ENCODE measurements around the gene THPO. TPM values are rescaled to one million over a fixed set of nuclear protein-coding genes. Genes with fewer than 3 reads are reported as not detected.

THPO gene
- total and polyA plus RNA-seq, 10 of the 15 experiments (the other 5 are each of a cell fraction or from before 2014, with no cell fraction given): not detected

- no peak for TF ChIP-seq PBX3 (IDR thresholded peaks at IDR 0.05; ENCODE audit: insufficient replicate concordance, low read depth, low read length)
- TF ChIP-seq, protein P1, sequence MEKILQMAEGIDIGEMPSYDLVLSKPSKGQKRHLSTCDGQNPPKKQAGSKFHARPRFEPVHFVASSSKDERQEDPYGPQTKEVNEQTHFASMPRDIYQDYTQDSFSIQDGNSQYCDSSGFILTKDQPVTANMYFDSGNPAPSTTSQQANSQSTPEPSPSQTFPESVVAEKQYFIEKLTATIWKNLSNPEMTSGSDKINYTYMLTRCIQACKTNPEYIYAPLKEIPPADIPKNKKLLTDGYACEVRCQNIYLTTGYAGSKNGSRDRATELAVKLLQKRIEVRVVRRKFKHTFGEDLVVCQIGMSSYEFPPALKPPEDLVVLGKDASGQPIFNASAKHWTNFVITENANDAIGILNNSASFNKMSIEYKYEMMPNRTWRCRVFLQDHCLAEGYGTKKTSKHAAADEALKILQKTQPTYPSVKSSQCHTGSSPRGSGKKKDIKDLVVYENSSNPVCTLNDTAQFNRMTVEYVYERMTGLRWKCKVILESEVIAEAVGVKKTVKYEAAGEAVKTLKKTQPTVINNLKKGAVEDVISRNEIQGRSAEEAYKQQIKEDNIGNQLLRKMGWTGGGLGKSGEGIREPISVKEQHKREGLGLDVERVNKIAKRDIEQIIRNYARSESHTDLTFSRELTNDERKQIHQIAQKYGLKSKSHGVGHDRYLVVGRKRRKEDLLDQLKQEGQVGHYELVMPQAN (conservative IDR thresholded peaks at IDR 0.05): no peak
- no peak for TF ChIP-seq EED (IDR thresholded peaks at IDR 0.05; ENCODE audit: low read depth)
- no peak for TF ChIP-seq POU2F2 (IDR thresholded peaks at IDR 0.05; ENCODE audit: borderline replicate concordance, low read depth, low read length)
- TF ChIP-seq MXI1 (IDR thresholded peaks at IDR 0.05; ENCODE audit: low read depth, low read length): no peak
- no peak for TF ChIP-seq ZNF207 (IDR thresholded peaks at IDR 0.05; ENCODE audit: borderline replicate concordance)
- no peak for TF ChIP-seq BMI1 (IDR thresholded peaks at IDR 0.05; ENCODE audit: borderline replicate concordance)
- no peak for TF ChIP-seq IRF5 (IDR thresholded peaks at IDR 0.05; ENCODE audit: borderline replicate concordance)
Observed at GRCh38 chr3:184337399-184337714, 40.6 kb downstream of the THPO start, which contains the start of gene FAM131A (continued).
